ENCODE results near the gene FSTL5.

Gene FSTL5

GRCh38 chr4:161428180-161428965, 735.4 kb downstream of the FSTL5 start:
- DNase-seq = no peak

GRCh38 chr4:161419822-161420221, 744.0 kb downstream of the FSTL5 start:
- DNase-seq = peak; percentile 61

- DNase-seq = no peak
These were observed 751.9 kb downstream of the FSTL5 start for GRCh38 chr4:161411901-161412300.

- no peak for DNase-seq
These were observed 759.3 kb downstream of the FSTL5 start for GRCh38 chr4:161404346-161405110.

GRCh38 chr4:161403781-161404180, 760.0 kb downstream of the FSTL5 start:
- no peak for DNase-seq

- DNase-seq = no peak
These were observed 770.2 kb downstream of the FSTL5 start for GRCh38 chr4:161393602-161394001.

- DNase-seq = no peak
These were observed 781.1 kb downstream of the FSTL5 start for GRCh38 chr4:161382655-161383054.

- DNase-seq = no peak
These were observed 787.5 kb downstream of the FSTL5 start for GRCh38 chr4:161376275-161376674.

GRCh38 chr4:161364681-161365080, 799.1 kb downstream of the FSTL5 start:
- DNase-seq = no peak

- no peak for DNase-seq
These were observed 802.8 kb downstream of the FSTL5 start for GRCh38 chr4:161360982-161361381.

- no peak for DNase-seq
These were observed 804.3 kb downstream of the FSTL5 start for GRCh38 chr4:161359491-161359890.

GRCh38 chr4:161356351-161356750, 807.4 kb downstream of the FSTL5 start:
- DNase-seq = no peak

GRCh38 chr4:161350946-161351345, 812.9 kb downstream of the FSTL5 start:
- no peak for DNase-seq

GRCh38 chr4:161345741-161346140, 818.1 kb downstream of the FSTL5 start:
- DNase-seq = no peak

GRCh38 chr4:161343569-161343950, 820.2 kb downstream of the FSTL5 start:
- no peak for DNase-seq

GRCh38 chr4:161342881-161343568, 820.8 kb downstream of the FSTL5 start:
- no peak for DNase-seq

- no peak for DNase-seq
These were observed 827.2 kb downstream of the FSTL5 start for GRCh38 chr4:161336621-161337020.

GRCh38 chr4:161336016-161336530, 827.7 kb downstream of the FSTL5 start:
- no peak for DNase-seq

Data from suppressor macrophage treated with lipopolysaccharide for 4 hours (primary cell).